Head of caudate nucleus (tissue), 42 donors: ENCODE measurements around the gene DRC1.
"Not testable (repeated sequence)": the region's sequence is repeated elsewhere in the genome, so short reads cannot be mapped to it uniquely, and the experiment has no call there.

Source experiments
- DNase-seq, 42 donors: peaks; one replicate each; pipeline versions ENCODE4 v3.0.0 to v3.0.0-alpha.2; 2020 to 2021; ENCODE audit warnings: mixed read lengths in 7 of 42
- intact Hi-C: fragments of 100-400 bp; cut with DNase I; formaldehyde crosslinking; loops from one replicate; pipeline ENCODE4 v1.15.0; 2022

The DRC1 gene

GRCh38 chr2:26457695-26458364, 56.1 kb downstream of the DRC1 start:
- DNase-seq, result peak in 5 of 42 donors; percentile 8 to 32 (median 24)
- intact Hi-C loops, result no loop called here

- DNase-seq, result peak in 5 of 42 donors; percentile 6 to 28 (median 11)
- intact Hi-C loops, result no loop called here
These were observed 56.8 kb downstream of the DRC1 start for GRCh38 chr2:26458365-26459042.

GRCh38 chr2:26459991-26460612, 58.4 kb downstream of the DRC1 start:
- peak in 4 of 42 donors; percentile 1 to 22 (median 11) for DNase-seq
- intact Hi-C loops, result no loop called here

GRCh38 chr2:26460613-26461031, 58.9 kb downstream of the DRC1 start:
- intact Hi-C loops, result no loop called here
- peak in 6 of 42 donors; percentile 3 to 29 (median 14) for DNase-seq

GRCh38 chr2:26461601-26462023, 59.9 kb downstream of the DRC1 start:
- intact Hi-C loops, result no loop called here
- peak in 4 of 42 donors; percentile 8 to 33 (median 14) for DNase-seq

GRCh38 chr2:26462100-26462499, 60.4 kb downstream of the DRC1 start:
- intact Hi-C loops, result no loop called here
- peak in 3 of 42 donors; percentile 10 to 25 (median 23) for DNase-seq

- intact Hi-C loops, result no loop called here
- DNase-seq, result peak in 36 of 42 donors; percentile 16 to 77 (median 46)
These were observed 61.0 kb downstream of the DRC1 start for GRCh38 chr2:26462511-26463243.

GRCh38 chr2:26463244-26464192, 61.8 kb downstream of the DRC1 start:
- intact Hi-C loops, result no loop called here
- peak in 4 of 42 donors; percentile 9 to 28 (median 12) for DNase-seq

GRCh38 chr2:26464390-26465265, 62.9 kb downstream of the DRC1 start:
- intact Hi-C loops, result no loop called here

GRCh38 chr2:26465266-26465925, 63.7 kb downstream of the DRC1 start:
- DNase-seq, result no peak
- intact Hi-C loops, result no loop called here

More at GRCh38 chr2:26464390-26465265, 62.9 kb downstream of the DRC1 start:
- DNase-seq, result peak in 3 of 42 donors; percentile 1 to 10 (median 8)

GRCh38 chr2:26465981-26466471, 64.3 kb downstream of the DRC1 start:
- intact Hi-C loops, result no loop called here
- peak in 16 of 42 donors; percentile 22 to 67 (median 42) for DNase-seq

GRCh38 chr2:26466662-26467310, 65.1 kb downstream of the DRC1 start:
- intact Hi-C loops, result no loop called here
- no peak for DNase-seq

GRCh38 chr2:26468544-26468943, 66.8 kb downstream of the DRC1 start:
- intact Hi-C loops, DNase-seq: not testable (repeated sequence)

GRCh38 chr2:26469092-26469710, 67.5 kb downstream of the DRC1 start:
- intact Hi-C loops, result no loop called here
- peak in 30 of 42 donors; percentile 11 to 73 (median 46) for DNase-seq

- intact Hi-C loops, result no loop called here
- DNase-seq, result no peak
These were observed 68.2 kb downstream of the DRC1 start for GRCh38 chr2:26469955-26470354.
